ENCODE data around the gene ZNF292. TPM values are rescaled to one million over a fixed set of nuclear protein-coding genes. Genes with fewer than 3 reads are reported as not detected.

The ZNF292 gene
- total RNA-seq, 2 donors from 2014 or later, result 28.0 to 30.3 TPM

- intact Hi-C loops (cut with DNase I), result no loop called here
- TF ChIP-seq CTCF (IDR thresholded peaks at IDR 0.05) (no peak), POLR2A (IDR thresholded peaks at IDR 0.05) (no peak)
- Histone ChIP-seq H3K4me3 (no peak overlapping the region), H3K36me3 (replicated peaks in 1 of 2; ENCODE audit: insufficient read depth in 1 of 2, low read depth in 2 of 2) (peaks cover 0 to 19% of the 10 kb centered on the region in 2 donors), H3K27ac (no peak overlapping the region), H3K9me3 (no peaks in the 10 kb centered on the region), H3K4me1 (no peaks in the 10 kb centered on the region), H3K27me3 (no peaks in the 10 kb centered on the region)
- DNase-seq (no peak), ATAC-seq (no peak)
Observed at GRCh38 chr6:87251725-87252124, 96.4 kb downstream of the ZNF292 start.

- DNase-seq (no peak), ATAC-seq (no peak)
- Histone ChIP-seq H3K4me3 (no peak overlapping the region), H3K27ac (no peak overlapping the region), H3K27me3 (no peaks in the 10 kb centered on the region), H3K4me1 (no peaks in the 10 kb centered on the region), H3K9me3 (no peaks in the 10 kb centered on the region), H3K36me3 (replicated peaks in 1 of 2; ENCODE audit: insufficient read depth in 1 of 2, low read depth in 2 of 2) (peaks cover 0 to 17% of the 10 kb centered on the region in 2 donors)
- intact Hi-C loops (cut with DNase I), result no loop called here
- TF ChIP-seq CTCF (IDR thresholded peaks at IDR 0.05), result no peak
- TF ChIP-seq POLR2A (IDR thresholded peaks at IDR 0.05), result no peak
- 95 to 96% methylated on average over 3 of the region's 3 CpGs for WGBS, 2 donors
Observed at GRCh38 chr6:87257046-87257445, 101.7 kb downstream of the ZNF292 start.

- no peaks in the 10 kb centered on the region for H3K4me1 ChIP-seq
- ATAC-seq, result no peak
- DNase-seq, result no peak
- intact Hi-C loops (cut with DNase I), result no loop called here
- no peak overlapping the region for H3K4me3 ChIP-seq
- H3K36me3 ChIP-seq (replicated peaks in 1 of 2; ENCODE audit: insufficient read depth in 1 of 2, low read depth in 2 of 2), result peaks cover 0 to 17% of the 10 kb centered on the region in 2 donors
- H3K9me3 ChIP-seq, result no peaks in the 10 kb centered on the region
- TF ChIP-seq POLR2A (IDR thresholded peaks at IDR 0.05) (no peak), CTCF (IDR thresholded peaks at IDR 0.05) (no peak)
- WGBS, 2 donors, result 98 to 100% methylated on average over 4 of the region's 4 CpGs
- H3K27me3 ChIP-seq, result no peaks in the 10 kb centered on the region
- H3K27ac ChIP-seq, result no peak overlapping the region
Observed at GRCh38 chr6:87257565-87257964, 102.2 kb downstream of the ZNF292 start.

- intact Hi-C loops (cut with DNase I), result no loop called here
- no peak for TF ChIP-seq POLR2A (IDR thresholded peaks at IDR 0.05)
- TF ChIP-seq CTCF (IDR thresholded peaks at IDR 0.05), result no peak
- whole genome bisulfite sequencing, 2 donors, result 97 to 98% methylated on average over 7 of the region's 7 CpGs
- H3K36me3 ChIP-seq (replicated peaks in 1 of 2; ENCODE audit: insufficient read depth in 1 of 2, low read depth in 2 of 2), result peaks cover 0 to 17% of the 10 kb centered on the region in 2 donors
- no peak overlapping the region for H3K4me3 ChIP-seq
- H3K9me3 ChIP-seq, result no peaks in the 10 kb centered on the region
- H3K4me1 ChIP-seq, result no peaks in the 10 kb centered on the region
- no peaks in the 10 kb centered on the region for H3K27me3 ChIP-seq
- ATAC-seq (no peak), DNase-seq (no peak)
- H3K27ac ChIP-seq, result no peak overlapping the region
Observed at GRCh38 chr6:87257975-87258374, 102.6 kb downstream of the ZNF292 start.

- intact Hi-C loops (cut with DNase I), result no loop called here
- TF ChIP-seq POLR2A (IDR thresholded peaks at IDR 0.05) (no peak), CTCF (IDR thresholded peaks at IDR 0.05) (no peak)
- H3K36me3 ChIP-seq (replicated peaks in 1 of 2; ENCODE audit: insufficient read depth in 1 of 2, low read depth in 2 of 2), result peaks cover 0 to 11% of the 10 kb centered on the region in 2 donors
- H3K4me3 ChIP-seq, result no peak overlapping the region
- H3K9me3 ChIP-seq, result no peaks in the 10 kb centered on the region
- 96% methylated on average over 7 of the region's 7 CpGs for WGBS, 2 donors
- no peaks in the 10 kb centered on the region for H3K4me1 ChIP-seq
- DNase-seq, result no peak
- H3K27ac ChIP-seq, result no peak overlapping the region
- no peak for ATAC-seq
- no peaks in the 10 kb centered on the region for H3K27me3 ChIP-seq
Observed at GRCh38 chr6:87259791-87260190, 104.4 kb downstream of the ZNF292 start.
